Neural cell (in vitro differentiated cells): ENCODE data around the gene POLD1. TPM values are rescaled to one million over a fixed set of nuclear protein-coding genes. Genes with fewer than 3 reads are reported as not detected.

Experiments
- H2AFZ ChIP-seq: fragments of 200-600, 300-800 bp; sonication (generic), shearing (Covaris generic); 2 replicates; pipeline ENCODE4 v1.6.0; 2014; ENCODE audit warnings: low read depth, mild to moderate bottlenecking, antibody characterized with exemption, low read length, moderate library complexity
- H3F3A ChIP-seq: fragments of 200-600 bp; shearing (Covaris generic); 2 replicates; pipeline ENCODE4 v1.6.1; 2016; ENCODE audit warnings: mild to moderate bottlenecking, moderate library complexity, mixed read lengths, antibody characterized with exemption, low read length; ENCODE audit not compliant: insufficient read depth, poor library complexity, severe bottlenecking
- H3K27ac ChIP-seq: fragments of 200-600, 300-800 bp; sonication (generic), shearing (Covaris generic); 2 replicates; pipeline ENCODE4 v1.5.1; 2014; ENCODE audit warnings: mild to moderate bottlenecking, low read length, moderate library complexity
- H3K27me3 ChIP-seq: fragments of 300-800, 200-600 bp; sonication (generic), shearing (Covaris generic); 2 replicates; pipeline ENCODE4 v1.6.0; 2014; ENCODE audit warnings: mild to moderate bottlenecking, low read depth, low read length, moderate library complexity; ENCODE audit not compliant: insufficient read depth
- H3K36me3 ChIP-seq: fragments of 300-800, 200-600 bp; sonication (generic), shearing (Covaris generic); 2 replicates; pipeline ENCODE4 v1.5.1; 2014; ENCODE audit warnings: mild to moderate bottlenecking, antibody characterized with exemption, low read length, moderate library complexity; ENCODE audit not compliant: insufficient read depth
- H3K4me2 ChIP-seq: fragments of 300-800, 200-600 bp; sonication (generic), shearing (Covaris generic); 2 replicates; pipeline ENCODE4 v1.6.0; 2014; ENCODE audit warnings: mild to moderate bottlenecking, low read length
- H3K4me3 ChIP-seq: fragments of 300-800, 200-600 bp; sonication (generic), shearing (Covaris generic); 2 replicates; pipeline ENCODE4 v1.5.1; 2014; ENCODE audit warnings: mild to moderate bottlenecking, low read length, moderate library complexity
- H3K79me2 ChIP-seq: fragments of 200-600 bp; shearing (Covaris generic); replicated peaks from 2 replicates; pipeline ENCODE4 v1.6.0; 2014; ENCODE audit warnings: mild to moderate bottlenecking, low read length, moderate library complexity; ENCODE audit not compliant: insufficient read depth
- H3K9ac ChIP-seq: fragments of 300-800, 200-600 bp; sonication (generic), shearing (Covaris generic); 2 replicates; pipeline ENCODE4 v1.6.1; 2016; ENCODE audit warnings: mild to moderate bottlenecking, low read length, mixed read lengths
- H3K9me2 ChIP-seq: fragments of 200-600 bp; shearing (Covaris generic); 2 replicates; pipeline ENCODE4 v1.6.1; 2016; ENCODE audit warnings: mild to moderate bottlenecking, low read length, mixed read lengths; ENCODE audit not compliant: insufficient read depth
- H3K9me3 ChIP-seq: fragments of 200-600, 300-800 bp; sonication (generic), shearing (Covaris generic); 2 replicates; pipeline ENCODE4 v1.6.1; 2016; ENCODE audit warnings: mild to moderate bottlenecking, mixed run types, low read length, moderate library complexity, mixed read lengths
- H4K20me1 ChIP-seq: fragments of 200-600 bp; shearing (Covaris generic); 2 replicates; pipeline ENCODE4 v1.6.1; 2016; ENCODE audit warnings: mild to moderate bottlenecking, mixed run types; ENCODE audit not compliant: insufficient read depth
- EP300 ChIP-seq: fragments of 450-650 bp; conservative IDR thresholded peaks from 2 replicates; pipeline ENCODE4 v1.6.1; 2014; ENCODE audit warnings: antibody characterized with exemption, mild to moderate bottlenecking, moderate library complexity; ENCODE audit not compliant: poor library complexity, severe bottlenecking
- EZH2 ChIP-seq: fragments of 200-600, 300-800 bp; shearing (Covaris generic), sonication (generic); IDR thresholded peaks from 2 replicates; pipeline ENCODE4 v1.6.1; 2014; ENCODE audit warnings: antibody characterized with exemption, low read length, borderline replicate concordance, mild to moderate bottlenecking; ENCODE audit not compliant: insufficient read depth, poor library complexity, severe bottlenecking
- MXI1 ChIP-seq: fragments of 450-650 bp; conservative IDR thresholded peaks from 2 replicates; pipeline ENCODE4 v1.6.1; 2014; ENCODE audit warnings: antibody characterized with exemption, mild to moderate bottlenecking; ENCODE audit not compliant: poor library complexity, severe bottlenecking
- POLR2AphosphoS5 ChIP-seq: IDR thresholded peaks from 2 replicates; pipeline ENCODE4 v1.6.1; 2012
- RAD21 ChIP-seq: fragments of 450-650 bp; conservative IDR thresholded peaks from 2 replicates; pipeline ENCODE4 v1.6.1; 2014; ENCODE audit warnings: antibody characterized with exemption, mild to moderate bottlenecking, moderate library complexity
- REST ChIP-seq: IDR thresholded peaks from 2 replicates; pipeline ENCODE4 v1.6.1; 2012; ENCODE audit warnings: borderline replicate concordance
- SMC3 ChIP-seq: fragments of 450-650 bp; conservative IDR thresholded peaks from 2 replicates; pipeline ENCODE4 v1.6.1; 2014; ENCODE audit warnings: antibody characterized with exemption, mild to moderate bottlenecking, moderate library complexity; ENCODE audit not compliant: poor library complexity
- TAF1 ChIP-seq: IDR thresholded peaks from 2 replicates; pipeline ENCODE4 v1.6.1; 2012; ENCODE audit warnings: low read depth
- polyA plus RNA-seq: library from polyadenylated mRNA; depleted of rRNA; stranded (reverse); fragments of >200 nt; gene quantifications from 2 replicates; pipeline ENCODE4 v1.2.3, GENCODE V29; 2014
- TF ChIP-seq, protein P1 (sequence below): fragments of 450-650 bp; IDR thresholded peaks from 2 replicates; pipeline ENCODE4 v1.5.1; 2014; ENCODE audit warnings: antibody characterized with exemption, mild to moderate bottlenecking, moderate library complexity; ENCODE audit not compliant: poor library complexity, severe bottlenecking

The POLD1 gene
- polyA plus RNA-seq, 1 donor from 2014 or later, result 13.1 TPM

GRCh38 chr19:50379602-50380001 is 4.5 kb upstream of the POLD1 start:
- Histone ChIP-seq H3K4me2 (no peak overlapping the region), H3K4me3 (no peak overlapping the region), H3K9ac (no peak overlapping the region), H3K27me3 (no peaks in the 10 kb centered on the region), H3K9me2 (no peaks in the 10 kb centered on the region), H2AFZ (no peak overlapping the region), H3F3A (peaks cover 4% of the 10 kb centered on the region), H3K79me2 (no peaks in the 10 kb centered on the region), H3K36me3 (no peaks in the 10 kb centered on the region), H4K20me1 (no peaks in the 10 kb centered on the region), H3K27ac (no peak overlapping the region), H3K9me3 (no peaks in the 10 kb centered on the region)
- TF ChIP-seq POLR2AphosphoS5 (no peak), RAD21 (no peak)

DNA sequence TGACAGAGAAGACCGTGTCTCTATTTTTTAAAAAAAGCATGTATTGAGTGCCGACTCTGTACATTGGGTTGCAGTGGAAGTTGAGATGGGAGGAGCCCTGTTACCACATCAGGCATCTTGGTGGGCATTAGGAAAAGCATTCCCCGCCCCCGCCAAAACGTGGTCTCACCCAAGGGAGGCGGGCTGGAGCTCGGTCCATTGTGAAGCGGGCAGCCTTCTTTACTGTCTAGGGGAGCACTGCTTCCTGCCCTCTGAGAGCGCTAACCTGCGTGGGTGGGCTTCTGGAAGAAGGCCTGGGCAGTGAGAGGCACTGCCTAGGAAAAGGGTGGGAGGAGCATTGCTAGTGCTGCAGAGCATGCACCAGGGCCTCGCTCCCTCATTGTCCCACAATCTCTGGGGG is 4.0 kb upstream of the POLD1 start:
- H3K9me3 ChIP-seq, result no peaks in the 10 kb centered on the region
- no peak overlapping the region for H2AFZ ChIP-seq
- H3K4me3 ChIP-seq, result no peak overlapping the region
- H3K27ac ChIP-seq, result no peak overlapping the region
- no peaks in the 10 kb centered on the region for H4K20me1 ChIP-seq
- peaks cover 4% of the 10 kb centered on the region for H3F3A ChIP-seq
- H3K9ac ChIP-seq, result no peak overlapping the region
- TF ChIP-seq REST (no peak), TAF1 (no peak), RAD21 (no peak), EZH2 (no peak), SMC3 (no peak), EP300 (no peak), MXI1 (no peak), POLR2AphosphoS5 (no peak)
- TF ChIP-seq, protein P1, sequence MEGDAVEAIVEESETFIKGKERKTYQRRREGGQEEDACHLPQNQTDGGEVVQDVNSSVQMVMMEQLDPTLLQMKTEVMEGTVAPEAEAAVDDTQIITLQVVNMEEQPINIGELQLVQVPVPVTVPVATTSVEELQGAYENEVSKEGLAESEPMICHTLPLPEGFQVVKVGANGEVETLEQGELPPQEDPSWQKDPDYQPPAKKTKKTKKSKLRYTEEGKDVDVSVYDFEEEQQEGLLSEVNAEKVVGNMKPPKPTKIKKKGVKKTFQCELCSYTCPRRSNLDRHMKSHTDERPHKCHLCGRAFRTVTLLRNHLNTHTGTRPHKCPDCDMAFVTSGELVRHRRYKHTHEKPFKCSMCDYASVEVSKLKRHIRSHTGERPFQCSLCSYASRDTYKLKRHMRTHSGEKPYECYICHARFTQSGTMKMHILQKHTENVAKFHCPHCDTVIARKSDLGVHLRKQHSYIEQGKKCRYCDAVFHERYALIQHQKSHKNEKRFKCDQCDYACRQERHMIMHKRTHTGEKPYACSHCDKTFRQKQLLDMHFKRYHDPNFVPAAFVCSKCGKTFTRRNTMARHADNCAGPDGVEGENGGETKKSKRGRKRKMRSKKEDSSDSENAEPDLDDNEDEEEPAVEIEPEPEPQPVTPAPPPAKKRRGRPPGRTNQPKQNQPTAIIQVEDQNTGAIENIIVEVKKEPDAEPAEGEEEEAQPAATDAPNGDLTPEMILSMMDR, result no peak
- H3K36me3 ChIP-seq, result no peaks in the 10 kb centered on the region
- H3K4me2 ChIP-seq, result no peak overlapping the region
- H3K9me2 ChIP-seq, result no peaks in the 10 kb centered on the region
- no peaks in the 10 kb centered on the region for H3K27me3 ChIP-seq
- no peaks in the 10 kb centered on the region for H3K79me2 ChIP-seq

DNA sequence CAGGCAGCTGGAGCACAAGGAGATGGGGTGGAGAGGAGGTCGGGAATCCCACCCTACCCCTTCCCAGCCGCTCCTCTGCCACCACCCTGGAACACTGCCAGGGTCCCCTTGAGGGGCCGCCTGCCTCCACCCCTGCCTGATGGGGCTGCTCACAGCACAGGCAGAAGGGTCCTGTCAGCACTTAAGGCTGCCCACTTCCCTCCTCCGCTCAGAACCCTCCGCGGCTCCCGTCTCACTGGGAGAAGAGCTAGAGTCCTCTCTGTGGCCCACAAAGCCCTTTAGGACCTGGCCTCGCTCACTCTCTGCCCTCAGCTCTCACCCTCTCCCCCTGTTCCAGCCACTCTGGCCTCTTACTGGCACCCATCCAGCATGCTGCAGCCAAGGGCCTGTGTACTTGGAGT is 3.4 kb upstream of the POLD1 start:
- no peaks in the 10 kb centered on the region for H3K27me3 ChIP-seq
- no peak overlapping the region for H3K27ac ChIP-seq
- no peaks in the 10 kb centered on the region for H3K79me2 ChIP-seq
- peaks cover 4% of the 10 kb centered on the region for H3F3A ChIP-seq
- no peaks in the 10 kb centered on the region for H3K36me3 ChIP-seq
- H3K9me2 ChIP-seq, result no peaks in the 10 kb centered on the region
- H3K4me3 ChIP-seq, result no peak overlapping the region
- H3K9ac ChIP-seq, result no peak overlapping the region
- H3K9me3 ChIP-seq, result no peaks in the 10 kb centered on the region
- H3K4me2 ChIP-seq, result no peak overlapping the region
- H2AFZ ChIP-seq, result no peak overlapping the region
- H4K20me1 ChIP-seq, result no peaks in the 10 kb centered on the region
- no peak for TF ChIP-seq SMC3
